A172 (cell line): ENCODE measurements around the gene HIF3A. TPM values are rescaled to one million over a fixed set of nuclear protein-coding genes. Genes with fewer than 3 reads are reported as not detected.
"Not testable (repeated sequence)": the region's sequence is repeated elsewhere in the genome, so short reads cannot be mapped to it uniquely, and the experiment has no call there.

ENCODE experiments used
- DNase-seq: peaks from one replicate; pipeline ENCODE4 v3.0.0-alpha.2; 2015; ENCODE audit warnings: low spot score
- total RNA-seq: library from RNA; depleted of rRNA; stranded (reverse); fragments of >200 nt; shearing (Covaris generic); gene quantifications from 2 replicates; pipeline ENCODE4 v1.2.3, GENCODE V29; 2014; rRNA removed

The HIF3A gene
- not detected in 2 replicates for total RNA-seq

DNA sequence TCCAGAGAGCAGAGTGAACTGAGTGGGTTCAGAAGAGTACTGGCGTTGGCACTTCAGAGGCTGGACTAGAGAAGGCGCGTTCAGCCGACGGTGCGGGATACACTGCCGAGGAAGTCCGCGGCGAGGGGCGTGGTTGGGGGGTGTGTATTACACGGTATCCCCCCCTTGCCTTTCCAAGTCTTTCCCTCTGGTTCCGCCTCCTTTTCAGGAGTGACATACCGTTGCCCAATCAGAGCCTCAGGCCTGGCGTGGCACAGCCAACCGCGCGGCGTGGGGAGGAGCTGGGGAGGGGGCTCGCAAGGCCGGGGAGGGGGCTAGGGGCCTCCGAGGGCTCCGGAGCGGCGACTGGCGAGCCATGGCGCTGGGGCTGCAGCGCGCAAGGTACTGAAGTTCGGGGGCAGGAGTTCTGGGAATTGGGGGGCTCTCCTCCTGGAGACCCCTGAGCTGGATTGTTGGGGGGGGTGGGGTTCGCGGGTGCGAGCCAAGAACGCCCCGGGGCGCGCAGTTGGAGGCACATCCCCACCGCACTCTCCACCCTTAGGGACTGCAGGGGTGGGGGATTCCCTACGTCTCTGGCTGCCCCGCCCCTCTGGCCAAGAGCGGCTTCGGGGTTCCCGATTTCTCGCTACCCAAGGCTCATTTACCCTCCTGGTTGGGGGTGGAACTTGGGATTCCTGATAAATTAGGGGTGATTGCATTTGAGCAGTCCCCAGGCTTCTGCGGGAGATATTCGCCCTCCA, at the start of gene HIF3A:
Gene HIF3A (plus strand): TSS at position 321 of the 740 bp plus-strand sequence. CDS start 35 bp downstream, at position 356.
- no peak for DNase-seq

GRCh38 chr19:46250076-46250735, 46.6 kb upstream of the HIF3A start:
- DNase-seq: no peak

DNA sequence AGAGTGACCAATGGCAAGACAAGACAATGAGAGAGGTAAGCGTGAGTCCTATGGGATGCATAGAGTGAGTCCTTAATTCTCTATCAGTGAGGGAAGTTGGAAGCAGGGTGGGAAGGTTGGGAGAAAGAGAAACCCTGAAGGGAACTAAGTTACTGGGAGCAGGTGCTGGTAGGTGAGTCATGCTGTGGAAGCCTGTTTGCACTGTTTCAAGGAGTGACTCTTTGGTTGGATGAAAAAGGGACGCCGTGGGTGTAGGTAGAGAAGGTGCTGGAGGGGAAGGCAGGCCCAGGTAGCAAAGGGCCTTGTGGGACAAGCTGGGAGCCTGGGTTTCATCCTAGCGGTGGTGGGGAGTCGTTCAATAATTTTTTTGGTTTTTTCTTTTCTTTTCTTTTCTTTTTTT, 45.4 kb upstream of the HIF3A start:
- DNase-seq: no peak

GRCh38 chr19:46254776-46255175, 42.1 kb upstream of the HIF3A start:
- no peak for DNase-seq

GRCh38 chr19:46256855-46257254, 40.0 kb upstream of the HIF3A start:
- no peak for DNase-seq

DNA sequence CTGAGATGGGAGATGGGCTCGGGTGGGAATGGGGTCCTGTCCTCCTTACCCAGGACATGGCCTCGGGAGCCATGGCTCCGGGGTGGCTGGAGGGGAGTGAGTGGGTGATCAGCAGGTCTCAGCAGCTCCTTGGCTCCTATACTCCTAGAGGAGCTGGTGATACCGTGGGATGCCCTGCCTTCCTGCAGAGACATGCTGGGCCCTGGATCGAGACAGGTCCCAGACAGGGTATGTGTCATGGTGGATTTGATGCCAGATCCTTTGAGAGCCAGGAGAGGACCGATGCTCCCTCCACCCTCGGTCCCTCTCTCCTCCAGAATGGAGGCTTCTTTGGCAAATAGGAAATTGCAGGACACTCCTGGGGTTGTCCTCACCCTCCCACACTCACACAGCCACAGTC, 35.3 kb upstream of the HIF3A start:
- not testable (repeated sequence) for DNase-seq

- peak; percentile 86 for DNase-seq
Observed at GRCh38 chr19:46262684-46263296, 34.1 kb upstream of the HIF3A start.

DNA sequence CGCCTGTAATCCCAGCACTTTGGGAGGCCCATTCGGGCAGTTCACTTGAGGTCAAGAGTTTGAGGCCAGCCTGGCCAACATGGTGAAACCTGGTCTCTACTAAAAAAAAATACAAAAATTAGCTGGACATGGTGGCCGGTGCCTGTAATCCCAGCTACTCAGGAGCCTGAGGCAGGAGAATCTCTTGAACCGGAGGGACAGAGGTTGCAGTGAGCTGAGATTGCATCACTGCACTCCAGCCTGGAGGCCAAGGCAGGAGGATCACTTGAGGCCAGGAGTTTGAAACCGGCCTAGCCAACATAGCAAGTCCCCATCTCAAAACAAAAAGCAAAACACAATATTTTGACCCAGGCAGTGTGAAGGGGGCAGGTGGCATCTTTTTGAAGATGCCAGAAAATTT, 32.0 kb upstream of the HIF3A start:
- not testable (repeated sequence) for DNase-seq

- peak; percentile 41 for DNase-seq
Observed at GRCh38 chr19:46265217-46265828, 31.5 kb upstream of the HIF3A start.

- DNase-seq: no peak
Observed at GRCh38 chr19:46269101-46269500, 27.7 kb upstream of the HIF3A start.

- DNase-seq: no peak
Observed at GRCh38 chr19:46270521-46271256, 26.2 kb upstream of the HIF3A start.

DNA sequence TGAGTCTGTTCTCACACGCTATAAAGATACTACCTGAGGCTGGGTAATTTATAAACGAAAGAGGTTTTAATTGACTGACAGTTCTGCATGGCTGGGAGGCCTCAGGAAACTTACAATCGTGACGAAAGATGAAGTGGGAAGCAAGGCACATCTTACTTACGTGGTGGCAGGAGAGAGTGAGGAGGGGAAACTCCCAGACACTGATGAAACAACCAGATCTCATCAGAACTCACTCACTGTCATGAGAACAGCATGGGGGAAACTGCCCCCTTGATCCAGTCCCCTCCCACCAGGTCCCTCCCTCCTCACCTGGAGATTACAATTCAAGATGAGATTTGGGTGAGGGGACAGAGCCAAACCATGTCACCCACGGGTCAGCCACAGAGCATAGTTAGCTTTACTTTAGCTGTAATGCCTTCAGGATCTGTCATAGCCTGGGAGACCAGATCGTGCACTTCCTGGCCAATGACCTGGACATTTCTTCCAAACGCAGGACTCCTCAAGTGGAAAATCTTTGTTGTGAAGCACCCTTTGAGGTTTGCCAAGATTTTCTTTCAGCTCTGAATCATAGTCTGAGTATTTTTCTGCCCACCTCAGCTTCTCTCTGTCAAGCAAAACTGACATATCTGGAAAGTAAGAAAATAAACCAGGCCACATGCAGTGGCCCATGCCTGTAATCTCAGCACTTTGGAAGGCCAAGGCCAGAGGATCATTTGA, 25.2 kb upstream of the HIF3A start:
- DNase-seq: peak; percentile 88

GRCh38 chr19:46273931-46274330, 22.9 kb upstream of the HIF3A start:
- not testable (repeated sequence) for DNase-seq

- no peak for DNase-seq
Observed at GRCh38 chr19:46279177-46279576, 17.7 kb upstream of the HIF3A start.

DNA sequence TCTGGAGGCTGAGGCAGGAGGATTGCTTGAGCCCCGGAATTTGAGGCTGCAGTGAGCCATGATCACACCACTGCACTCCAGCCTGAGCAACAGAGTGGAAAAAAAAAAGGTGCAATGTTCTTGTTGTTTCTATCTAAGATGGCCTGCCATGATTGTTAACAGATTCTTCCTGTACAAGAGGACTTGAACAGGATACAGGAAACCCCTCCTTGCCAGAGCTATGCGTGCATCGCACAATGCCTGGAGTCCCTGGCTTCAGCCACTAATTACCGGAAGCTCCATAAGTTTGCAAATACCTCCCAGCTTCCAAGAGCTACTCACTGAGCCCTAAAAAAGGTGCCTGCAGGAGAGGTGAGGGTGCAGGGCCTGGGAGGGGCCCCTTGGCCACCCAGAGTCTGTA, 13.1 kb upstream of the HIF3A start:
- DNase-seq: no peak

GRCh38 chr19:46284635-46285034, 12.2 kb upstream of the HIF3A start:
- DNase-seq: no peak

GRCh38 chr19:46287585-46287984, 9.3 kb upstream of the HIF3A start:
- DNase-seq: no peak

DNA sequence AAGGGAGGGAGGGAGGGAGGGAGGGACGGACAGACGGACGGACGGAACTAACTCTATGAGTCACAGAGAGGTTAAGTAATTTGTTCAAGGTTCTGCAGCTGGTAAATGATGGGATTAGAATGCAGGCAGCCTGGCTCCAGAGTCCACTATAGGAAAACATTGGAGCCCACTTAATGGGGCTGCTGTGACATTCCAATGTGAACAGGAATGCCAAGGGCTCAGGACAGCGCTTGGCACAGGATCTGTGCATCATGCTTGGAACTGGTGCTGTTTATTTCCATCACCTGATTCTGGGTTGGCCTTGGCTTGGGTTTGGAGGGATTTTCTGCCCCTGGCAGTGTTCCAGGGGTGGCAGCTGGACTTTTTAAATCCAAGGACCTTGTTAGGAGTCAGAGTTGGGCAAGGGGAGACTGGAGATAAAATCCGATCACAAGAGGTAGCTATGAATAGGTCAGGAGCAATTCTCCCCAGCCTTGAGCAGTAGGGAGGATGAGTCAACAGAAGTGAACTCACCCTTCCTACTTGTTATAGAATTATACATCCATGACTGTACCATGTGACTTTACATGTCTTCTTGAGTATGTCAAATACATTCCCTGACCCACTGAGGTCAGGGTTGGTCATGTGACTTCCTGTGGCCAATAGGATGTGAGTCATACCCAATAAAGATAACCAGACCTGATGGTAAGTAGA, 7.8 kb upstream of the HIF3A start:
- DNase-seq: peak; percentile 91

GRCh38 chr19:46289724-46290619, 6.9 kb upstream of the HIF3A start:
- DNase-seq: no peak
